ENCODE results near the gene KCNK3. TPM values are rescaled to one million over a fixed set of nuclear protein-coding genes. Genes with fewer than 3 reads are reported as not detected.

Gene KCNK3
- total RNA-seq, 1 experiment from 2014 or later: not detected

DNA sequence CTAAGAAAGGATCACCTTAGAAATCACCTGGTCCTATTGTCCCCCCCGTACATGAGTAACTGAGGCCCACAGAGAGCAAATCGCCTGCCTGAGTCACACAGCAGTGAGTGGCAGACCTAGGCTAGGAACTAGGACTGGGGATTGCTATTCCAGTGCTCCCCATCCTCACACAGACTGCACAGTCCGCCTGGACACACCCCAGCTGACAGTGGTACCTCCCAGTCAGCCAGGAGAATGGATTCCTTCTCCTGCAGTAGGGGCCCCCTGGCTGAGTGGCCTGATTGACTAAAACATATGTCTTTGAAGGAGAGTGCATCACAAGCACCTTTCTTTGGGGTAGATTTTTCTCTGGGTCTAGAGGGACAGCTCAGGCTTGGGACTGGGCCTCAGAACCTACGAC is 39.2 kb downstream of the KCNK3 start:
- H3K4me3 Mint-ChIP-seq (ENCODE audit: unreplicated experiment): no peak overlapping the region
- CTCF ChIA-PET: interaction anchor here (0.7 to 2.0 kb wide), 3 partner anchors 13 to 125 kb away, joined by 3 to 10 read pairs (median 3); no protein-coding TSS in a partner anchor

DNA sequence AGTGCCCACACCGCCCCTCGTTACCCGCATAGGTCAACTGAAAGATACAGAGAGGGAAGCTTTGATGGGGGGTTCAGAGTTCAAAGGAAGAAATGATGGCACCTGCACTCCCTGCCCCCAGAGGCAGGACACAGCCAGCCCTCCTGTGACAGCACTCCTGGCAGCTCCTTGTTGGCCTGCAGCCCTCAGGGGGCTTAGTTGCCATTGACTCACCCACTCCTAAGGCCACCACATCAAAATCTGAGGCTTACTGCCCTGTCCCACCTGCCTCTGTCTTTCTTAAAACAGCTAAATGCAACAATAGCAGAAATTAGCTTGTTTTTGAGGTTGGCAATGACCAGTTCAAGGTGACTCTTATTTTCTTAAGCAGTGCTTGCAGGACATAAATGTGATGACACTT is 39.9 kb downstream of the KCNK3 start:
- peaks cover 6% of the 10 kb centered on the region for H3K4me1 Mint-ChIP-seq (ENCODE audit: insufficient read depth, unreplicated experiment)
- no peaks in the 10 kb centered on the region for H3K9me3 Mint-ChIP-seq (ENCODE audit: unreplicated experiment)
- TF ChIP-seq, protein P1, sequence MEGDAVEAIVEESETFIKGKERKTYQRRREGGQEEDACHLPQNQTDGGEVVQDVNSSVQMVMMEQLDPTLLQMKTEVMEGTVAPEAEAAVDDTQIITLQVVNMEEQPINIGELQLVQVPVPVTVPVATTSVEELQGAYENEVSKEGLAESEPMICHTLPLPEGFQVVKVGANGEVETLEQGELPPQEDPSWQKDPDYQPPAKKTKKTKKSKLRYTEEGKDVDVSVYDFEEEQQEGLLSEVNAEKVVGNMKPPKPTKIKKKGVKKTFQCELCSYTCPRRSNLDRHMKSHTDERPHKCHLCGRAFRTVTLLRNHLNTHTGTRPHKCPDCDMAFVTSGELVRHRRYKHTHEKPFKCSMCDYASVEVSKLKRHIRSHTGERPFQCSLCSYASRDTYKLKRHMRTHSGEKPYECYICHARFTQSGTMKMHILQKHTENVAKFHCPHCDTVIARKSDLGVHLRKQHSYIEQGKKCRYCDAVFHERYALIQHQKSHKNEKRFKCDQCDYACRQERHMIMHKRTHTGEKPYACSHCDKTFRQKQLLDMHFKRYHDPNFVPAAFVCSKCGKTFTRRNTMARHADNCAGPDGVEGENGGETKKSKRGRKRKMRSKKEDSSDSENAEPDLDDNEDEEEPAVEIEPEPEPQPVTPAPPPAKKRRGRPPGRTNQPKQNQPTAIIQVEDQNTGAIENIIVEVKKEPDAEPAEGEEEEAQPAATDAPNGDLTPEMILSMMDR (IDR thresholded peaks at IDR 0.05; ENCODE audit: unreplicated experiment): no peak
- peaks cover 17% of the 10 kb centered on the region for H3K27me3 Mint-ChIP-seq (ENCODE audit: insufficient read depth, unreplicated experiment)
- BruUV-seq (replicated peaks): no TSS peak
- H3K36me3 Mint-ChIP-seq (ENCODE audit: insufficient read depth, unreplicated experiment): no peaks in the 10 kb centered on the region
- CTCF ChIA-PET: interaction anchor here (0.7 to 2.0 kb wide), 4 partner anchors 13 to 127 kb away, joined by 3 to 10 read pairs (median 3); no protein-coding TSS in a partner anchor
- POLR2A ChIA-PET: no interaction called here
- intact Hi-C loops (cut with micrococcal nuclease): no loop called here
- no peak overlapping the region for H3K27ac Mint-ChIP-seq (ENCODE audit: low read depth, unreplicated experiment)
- no peak overlapping the region for H3K4me3 Mint-ChIP-seq (ENCODE audit: unreplicated experiment)
- DNase-seq (ENCODE audit: unreplicated experiment): no peak

More for the DNA sequence above, 39.2 kb downstream of the KCNK3 start:
- Mint-ChIP-seq H3K9me3 (ENCODE audit: unreplicated experiment) (no peaks in the 10 kb centered on the region), H3K27me3 (ENCODE audit: insufficient read depth, unreplicated experiment) (peaks cover 17% of the 10 kb centered on the region), H3K4me1 (ENCODE audit: insufficient read depth, unreplicated experiment) (peaks cover 6% of the 10 kb centered on the region), H3K27ac (ENCODE audit: low read depth, unreplicated experiment) (no peak overlapping the region), H3K36me3 (ENCODE audit: insufficient read depth, unreplicated experiment) (no peaks in the 10 kb centered on the region)
- no TSS peak for BruUV-seq (replicated peaks)
- DNase-seq (ENCODE audit: unreplicated experiment): no peak
- TF ChIP-seq, protein P1 (IDR thresholded peaks at IDR 0.05; ENCODE audit: unreplicated experiment): no peak
- POLR2A ChIA-PET: interaction anchor here (1.2 kb wide), 1 partner anchor 115 kb away, joined by 3 read pairs; no protein-coding TSS in a partner anchor
- intact Hi-C loops (cut with micrococcal nuclease): no loop called here

DNA sequence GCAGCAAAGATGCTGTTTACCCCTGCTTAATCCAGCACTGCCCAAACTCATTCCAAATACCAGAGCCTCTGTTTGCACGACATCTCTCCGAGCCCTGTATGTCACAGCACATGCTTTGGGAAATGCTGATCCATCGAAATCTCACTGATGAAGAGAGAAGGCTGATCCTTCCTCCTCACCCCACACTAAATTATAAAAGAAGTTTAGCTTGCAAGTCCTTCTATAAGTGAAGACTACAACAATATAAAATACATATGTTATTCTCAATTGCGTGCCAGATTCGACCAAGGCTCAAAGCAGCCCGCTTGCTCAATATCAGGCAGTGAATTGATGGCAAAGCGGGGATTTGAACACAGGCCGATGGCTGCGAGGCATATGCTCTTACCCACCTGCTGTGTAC is 40.9 kb downstream of the KCNK3 start:
- no peak for DNase-seq (ENCODE audit: unreplicated experiment)
- BruUV-seq (replicated peaks): no TSS peak
- H3K27me3 Mint-ChIP-seq (ENCODE audit: insufficient read depth, unreplicated experiment): peaks cover 17% of the 10 kb centered on the region
- ChIA-PET POLR2A (no interaction called here), CTCF (interaction anchor here (1.1 to 1.8 kb wide), 2 partner anchors 12 to 128 kb away, joined by 3 to 6 read pairs; no protein-coding TSS in a partner anchor)
- H3K4me1 Mint-ChIP-seq (ENCODE audit: insufficient read depth, unreplicated experiment): peaks cover 6% of the 10 kb centered on the region
- intact Hi-C loops (cut with micrococcal nuclease): no loop called here
- no peaks in the 10 kb centered on the region for H3K36me3 Mint-ChIP-seq (ENCODE audit: insufficient read depth, unreplicated experiment)
- H3K27ac Mint-ChIP-seq (ENCODE audit: low read depth, unreplicated experiment): no peak overlapping the region
- H3K4me3 Mint-ChIP-seq (ENCODE audit: unreplicated experiment): no peak overlapping the region
- TF ChIP-seq, protein P1 (IDR thresholded peaks at IDR 0.05; ENCODE audit: unreplicated experiment): no peak
- no peaks in the 10 kb centered on the region for H3K9me3 Mint-ChIP-seq (ENCODE audit: unreplicated experiment)

DNA sequence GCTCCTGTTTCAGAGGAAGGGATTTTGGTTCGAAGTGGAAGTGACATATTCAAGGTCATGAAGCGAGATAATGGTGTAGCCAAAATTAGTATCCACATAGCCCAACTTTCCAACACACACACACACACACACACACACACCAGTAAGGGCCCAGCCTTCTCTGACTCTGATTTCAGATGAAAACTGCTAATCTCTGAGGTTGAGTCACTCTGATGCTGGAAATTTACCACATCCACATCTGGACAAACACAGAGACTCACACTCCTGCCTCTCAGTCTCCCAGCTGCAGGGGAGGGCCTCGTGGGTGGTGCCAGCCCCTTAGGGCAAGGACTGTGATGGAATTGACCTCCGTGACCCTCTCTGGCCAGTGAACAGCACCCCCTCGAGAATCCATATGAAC is 42.6 kb downstream of the KCNK3 start:
- DNase-seq (ENCODE audit: unreplicated experiment): peak; percentile 74
- no peaks in the 10 kb centered on the region for H3K36me3 Mint-ChIP-seq (ENCODE audit: insufficient read depth, unreplicated experiment)
- TF ChIP-seq, protein P1 (IDR thresholded peaks at IDR 0.05; ENCODE audit: unreplicated experiment): no peak
- ChIA-PET CTCF (interaction anchor here (1.1 to 1.4 kb wide), 2 partner anchors 10 to 128 kb away, joined by 3 to 5 read pairs; no protein-coding TSS in a partner anchor), POLR2A (interaction anchor here (0.6 kb wide), 1 partner anchor 203 kb away, joined by 3 read pairs; no protein-coding TSS in a partner anchor)
- no peak overlapping the region for H3K4me3 Mint-ChIP-seq (ENCODE audit: unreplicated experiment)
- H3K27me3 Mint-ChIP-seq (ENCODE audit: insufficient read depth, unreplicated experiment): peaks cover 17% of the 10 kb centered on the region
- no peaks in the 10 kb centered on the region for H3K9me3 Mint-ChIP-seq (ENCODE audit: unreplicated experiment)
- peaks cover 6% of the 10 kb centered on the region for H3K4me1 Mint-ChIP-seq (ENCODE audit: insufficient read depth, unreplicated experiment)
- intact Hi-C loops (cut with micrococcal nuclease): no loop called here
- H3K27ac Mint-ChIP-seq (ENCODE audit: low read depth, unreplicated experiment): no peak overlapping the region
- no TSS peak for BruUV-seq (replicated peaks)

All from MCF 10A (cell line).